Left hindlimb (tissue), 1 donor: Measurements from ENCODE around the gene RUNX1.

Source experiments
- DNase-seq: peaks from one replicate; pipeline ENCODE4 v3.0.0-alpha.2; 2018

RUNX1 gene

DNA sequence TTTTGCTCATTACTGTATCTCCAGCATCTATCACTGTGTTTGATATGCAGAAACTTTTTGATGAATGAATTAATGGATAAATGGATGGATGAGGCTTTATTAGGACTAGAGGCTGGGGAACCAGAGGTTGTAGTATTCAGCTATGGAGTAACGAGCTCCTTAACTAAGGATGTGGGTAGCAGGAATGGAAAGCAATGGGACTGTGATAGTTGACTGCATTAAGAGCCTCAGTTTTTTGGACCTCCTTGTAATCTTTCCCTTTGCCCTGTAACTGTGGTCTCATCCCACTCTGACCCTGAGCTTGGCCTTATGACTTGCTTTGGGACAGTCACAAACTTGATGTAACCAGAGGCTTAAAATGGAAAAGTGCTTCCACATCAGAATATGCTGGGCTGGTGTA is 9.0 kb upstream of the RUNX1 start:
- DNase-seq: no peak

DNA sequence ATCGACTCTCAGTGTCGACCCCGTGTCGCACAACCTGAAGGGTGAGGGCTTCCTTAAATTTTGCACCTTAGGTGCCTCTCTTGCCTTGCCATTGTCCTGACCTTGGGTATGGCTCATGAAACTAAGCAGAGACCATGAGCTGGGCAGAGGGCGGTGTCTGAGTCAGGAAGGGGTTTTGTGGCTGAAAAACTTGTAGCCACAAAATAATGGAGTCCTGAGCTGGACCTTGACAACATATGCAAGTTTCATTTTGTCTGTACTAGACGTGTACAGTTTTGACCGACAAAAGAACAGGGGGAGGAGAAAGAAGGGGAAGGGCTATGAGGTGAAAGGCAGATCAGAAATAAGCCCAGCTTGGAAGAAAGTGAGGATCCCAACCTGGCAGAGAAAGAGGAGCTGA is 8.3 kb upstream of the RUNX1 start:
- DNase-seq: no peak

DNA sequence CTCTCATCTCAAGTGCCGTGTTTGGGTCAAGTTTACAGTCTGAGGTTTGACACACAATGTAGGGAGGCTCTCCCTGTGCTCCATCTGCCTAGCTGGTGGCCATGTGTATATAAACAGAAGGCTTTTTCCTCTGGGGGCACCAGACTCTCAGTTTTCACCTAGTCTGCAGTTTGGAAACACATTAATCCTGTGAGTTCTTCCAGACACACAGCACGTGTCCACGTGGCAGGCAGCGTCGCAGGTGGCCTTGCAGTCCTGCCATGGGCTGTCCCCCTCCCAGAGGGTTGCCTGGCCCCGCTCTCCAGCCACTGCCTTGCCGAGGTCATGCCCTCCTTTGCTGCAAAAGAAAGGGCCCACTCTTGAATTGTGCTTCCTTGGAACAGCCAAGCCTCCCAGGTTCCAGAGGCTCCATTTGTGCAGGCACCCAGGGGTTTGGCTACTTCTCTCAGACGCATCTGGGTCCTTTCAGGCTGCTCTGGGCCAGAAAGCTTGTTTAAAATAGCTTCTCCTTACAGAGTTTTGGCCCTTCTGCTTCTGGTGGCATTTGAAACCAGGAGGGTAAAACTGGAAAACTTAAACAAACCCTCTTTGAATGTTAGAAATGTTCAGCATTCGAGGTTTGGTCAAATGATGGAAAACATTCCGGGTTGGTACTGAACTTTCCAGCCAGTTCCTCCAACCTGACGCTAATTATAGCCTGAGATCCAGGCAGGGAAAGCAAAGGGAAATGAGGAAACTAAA is 4.4 kb upstream of the RUNX1 start:
- DNase-seq: no peak

DNA sequence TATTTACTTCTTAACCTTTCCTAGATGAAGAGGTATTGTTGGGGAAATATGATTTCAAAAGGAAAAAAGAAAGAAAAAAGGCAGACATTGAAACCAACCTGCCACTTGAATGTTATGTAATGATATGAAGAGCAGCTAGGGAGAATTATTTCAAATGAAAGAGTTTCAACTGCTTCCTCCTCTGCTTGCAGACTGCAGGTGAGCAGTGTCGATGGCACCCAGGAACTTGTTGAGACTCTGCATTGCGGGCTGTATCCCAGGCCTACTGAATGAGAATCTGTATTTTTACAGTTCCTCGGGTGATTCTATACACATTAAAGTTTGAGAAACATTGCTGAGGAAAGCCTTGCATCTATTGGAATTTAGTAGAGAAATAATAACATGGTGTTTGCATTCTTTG is 3.7 kb upstream of the RUNX1 start:
- no peak for DNase-seq

DNA sequence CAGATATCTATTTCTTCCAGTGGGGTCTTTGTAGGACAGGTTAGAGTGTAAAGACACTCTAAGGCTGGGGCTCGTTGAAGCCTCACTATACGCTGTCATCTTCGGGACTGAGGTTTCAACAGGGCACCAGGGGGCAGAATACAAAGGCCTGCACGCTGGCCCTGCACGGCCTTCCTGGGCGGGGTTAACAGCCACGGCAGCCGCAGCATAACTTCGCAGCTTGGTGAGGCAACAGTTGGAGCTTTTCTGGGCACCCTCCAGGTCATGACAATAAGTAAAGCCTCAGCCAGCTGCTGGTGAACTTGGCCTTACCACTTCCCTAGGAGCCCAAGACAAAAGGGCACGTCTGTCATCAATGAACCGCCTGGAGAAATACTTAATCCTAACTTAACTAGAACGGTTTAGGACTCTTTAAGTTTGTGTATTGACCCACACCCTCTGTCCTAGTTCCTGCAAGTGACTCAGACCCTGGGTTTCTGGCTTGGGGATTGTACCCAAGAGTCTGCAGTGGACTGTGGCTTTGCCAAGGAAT is 2.3 kb upstream of the RUNX1 start:
- DNase-seq: peak; percentile 76

DNA sequence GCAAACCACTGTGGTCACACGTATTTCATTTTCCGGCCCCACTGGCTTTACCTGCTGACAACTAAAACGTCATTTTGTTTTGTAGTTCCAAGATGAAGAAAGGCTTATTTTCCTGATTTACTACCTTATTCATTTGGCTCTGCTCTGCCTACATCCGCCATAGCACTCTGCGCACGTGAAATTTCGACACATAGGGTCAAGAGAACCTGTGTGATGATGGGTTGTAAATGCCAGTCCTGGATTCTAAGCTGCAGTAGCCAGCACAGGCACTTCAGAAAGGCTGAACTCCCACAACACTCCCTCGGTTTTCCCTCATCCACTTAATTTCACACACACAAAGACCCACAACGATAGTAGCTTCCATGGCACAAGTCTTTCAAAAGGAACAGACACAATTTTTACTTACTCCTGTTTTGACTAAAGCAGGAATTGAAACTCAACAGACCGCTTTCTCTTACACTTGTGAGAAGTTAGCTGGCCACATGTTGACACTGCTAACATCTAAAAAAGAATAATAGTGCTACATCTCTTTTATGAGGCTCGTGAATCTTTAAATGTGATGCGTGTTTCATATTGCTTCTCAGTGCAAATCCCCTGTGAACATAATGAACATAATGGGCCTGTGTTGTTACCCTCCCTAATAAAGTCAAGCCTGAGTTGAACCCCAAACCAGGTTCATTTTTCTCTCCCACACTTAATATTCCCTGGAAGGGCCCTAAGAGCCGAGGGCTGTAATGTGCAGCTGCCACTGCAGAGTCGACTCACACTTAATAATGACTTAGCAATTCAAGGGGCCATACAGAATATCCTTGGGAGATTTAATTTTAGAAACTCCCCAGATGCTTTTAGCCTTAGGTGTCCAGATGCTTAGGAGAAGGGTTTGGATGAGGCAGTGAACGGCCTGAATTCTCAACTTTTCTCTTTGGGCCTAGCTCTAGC is 1.5 kb upstream of the RUNX1 start:
- no peak for DNase-seq

DNA sequence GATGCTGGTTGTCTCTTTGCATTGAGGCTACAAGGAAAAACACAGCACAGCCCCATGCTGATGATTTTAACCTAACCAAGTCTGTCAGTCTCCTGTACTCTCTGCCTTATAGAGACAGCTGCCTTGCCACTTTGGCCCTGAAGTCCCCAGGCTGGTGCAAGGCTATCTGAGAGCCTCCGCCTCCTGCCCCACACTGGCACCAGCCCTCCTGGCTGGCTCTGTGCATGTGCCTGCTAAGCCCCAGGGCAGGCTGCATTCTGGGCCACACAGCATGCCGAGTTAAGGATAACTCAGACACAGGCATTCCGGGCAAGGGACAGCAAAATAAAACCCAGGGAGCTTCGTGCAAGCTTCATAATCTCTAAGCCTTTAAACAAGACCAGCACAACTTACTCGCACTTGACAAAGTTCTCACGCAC is 910 bp downstream of the RUNX1 start:
- DNase-seq: no peak

DNA sequence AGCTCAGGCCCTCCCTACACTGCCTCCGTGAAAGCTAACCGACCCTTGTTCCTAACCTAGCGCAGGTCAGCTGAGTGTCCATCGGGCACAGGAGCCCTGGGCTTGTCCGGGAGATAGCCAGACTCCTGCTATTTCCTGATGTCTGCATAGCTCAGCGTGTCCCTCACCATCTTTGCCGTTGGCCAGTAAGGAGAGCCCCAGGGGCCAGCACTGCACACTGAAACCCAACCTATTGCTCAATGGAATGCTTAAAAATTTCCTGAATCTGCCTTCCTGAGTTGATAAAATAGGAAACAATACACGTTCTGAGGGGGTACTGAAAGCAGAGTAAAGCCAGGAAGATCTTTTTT is 2.2 kb downstream of the RUNX1 start:
- no peak for DNase-seq

DNA sequence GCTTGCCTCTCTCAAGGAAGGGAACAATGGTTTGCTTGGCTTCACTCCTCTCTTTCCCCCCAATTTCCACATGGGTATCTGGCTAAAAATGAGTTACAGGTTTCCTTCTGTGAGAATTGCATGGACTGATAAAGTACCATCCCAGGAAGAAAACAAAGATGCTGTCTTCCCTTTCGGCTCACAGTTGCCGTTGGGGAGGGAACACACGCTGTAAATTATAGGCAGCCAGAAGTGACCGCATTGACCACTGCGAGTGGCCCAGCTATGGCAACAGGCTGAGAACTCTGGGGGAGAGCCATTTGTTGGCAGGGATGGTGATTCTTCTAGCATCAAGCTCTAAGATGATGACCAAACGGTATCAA is 2.9 kb downstream of the RUNX1 start:
- peak; percentile 39 for DNase-seq

DNA sequence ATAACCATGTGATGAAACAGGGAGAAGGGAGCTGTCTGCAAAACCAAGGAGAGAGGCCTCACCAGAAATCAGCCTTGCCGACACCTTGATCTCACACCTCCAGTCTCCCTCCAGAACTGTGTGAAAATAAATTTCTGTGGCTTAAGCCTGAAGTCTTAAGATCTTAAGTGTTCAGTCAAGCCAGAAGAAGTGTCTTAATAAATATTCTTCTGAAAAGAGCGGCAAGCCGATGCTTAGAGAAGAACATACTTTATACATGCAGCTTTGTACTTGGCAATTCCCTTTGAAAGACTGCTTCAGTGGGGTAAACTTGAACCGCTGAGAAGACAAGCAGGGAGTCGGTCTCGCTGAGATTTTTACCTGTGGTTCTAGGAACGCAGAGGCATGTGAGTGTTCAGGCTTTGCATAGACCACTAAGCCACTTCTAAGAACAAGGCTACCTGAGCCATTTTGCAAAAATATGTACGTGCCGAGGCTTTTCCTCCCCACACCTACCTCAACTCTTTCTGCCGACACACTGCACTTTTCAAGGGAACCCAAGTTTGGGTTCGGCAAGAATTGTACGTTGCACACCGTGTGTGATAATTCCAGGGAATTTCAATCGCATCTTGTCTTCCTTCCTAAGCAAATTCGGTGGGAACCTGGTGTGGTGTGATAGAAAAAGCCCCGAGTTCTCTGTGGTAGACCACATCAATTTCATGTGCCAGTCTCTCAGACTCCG is 3.4 kb downstream of the RUNX1 start:
- DNase-seq: no peak

DNA sequence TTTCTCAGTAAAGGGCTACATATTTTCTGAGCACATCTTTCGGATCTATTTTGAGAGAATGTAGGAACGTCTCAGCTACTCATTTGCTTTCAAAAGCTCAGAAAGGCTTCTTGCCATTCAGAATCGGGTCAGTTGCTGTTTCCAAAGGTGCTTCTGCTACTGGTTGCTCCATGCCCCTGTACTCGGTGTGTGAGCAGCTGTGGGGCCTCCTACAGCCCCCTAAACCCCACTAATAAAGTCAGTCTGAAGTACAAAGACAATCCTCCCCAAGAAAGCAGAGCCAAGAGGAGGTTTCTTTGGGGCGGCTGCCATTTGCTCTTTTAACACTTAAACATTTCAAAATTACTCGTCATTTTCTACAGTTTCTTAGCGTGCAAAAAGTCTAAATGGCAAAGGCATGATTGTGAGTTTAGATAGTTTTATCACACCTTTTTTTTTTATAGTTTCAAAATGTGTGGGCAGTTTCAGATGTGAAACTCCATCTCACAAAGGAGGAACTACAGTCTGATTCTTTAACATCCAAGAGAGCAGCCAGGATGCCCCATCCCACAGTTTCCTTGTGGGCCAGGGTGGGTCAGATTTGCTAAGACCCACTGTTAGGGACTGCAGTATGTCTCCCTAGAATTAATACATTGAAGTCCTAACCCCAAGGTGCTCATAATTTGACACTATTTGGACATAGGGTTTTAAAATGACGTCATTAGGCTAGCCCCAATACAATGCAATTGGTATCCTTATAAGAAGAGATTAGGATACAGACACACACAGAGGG is 4.1 kb downstream of the RUNX1 start:
- DNase-seq: no peak

DNA sequence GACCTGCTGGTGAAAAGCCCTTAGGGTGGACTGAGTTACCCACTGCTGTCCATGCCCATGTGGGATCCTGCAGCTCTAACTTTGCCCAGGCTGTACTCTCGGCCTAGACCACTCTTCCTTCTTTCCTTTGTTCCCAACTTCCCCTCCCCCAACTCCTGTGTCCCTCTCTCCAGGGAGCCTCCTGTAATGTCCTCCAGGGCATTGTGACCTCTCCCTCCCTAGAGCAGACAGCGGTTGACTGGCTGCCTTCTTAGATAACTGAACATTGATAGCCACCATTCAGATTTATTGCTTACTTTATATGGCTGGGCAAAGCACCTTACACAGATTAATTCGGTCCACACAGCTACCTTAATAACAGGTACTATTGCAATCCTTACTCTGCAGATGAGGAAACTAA is 5.0 kb downstream of the RUNX1 start:
- no peak for DNase-seq

DNA sequence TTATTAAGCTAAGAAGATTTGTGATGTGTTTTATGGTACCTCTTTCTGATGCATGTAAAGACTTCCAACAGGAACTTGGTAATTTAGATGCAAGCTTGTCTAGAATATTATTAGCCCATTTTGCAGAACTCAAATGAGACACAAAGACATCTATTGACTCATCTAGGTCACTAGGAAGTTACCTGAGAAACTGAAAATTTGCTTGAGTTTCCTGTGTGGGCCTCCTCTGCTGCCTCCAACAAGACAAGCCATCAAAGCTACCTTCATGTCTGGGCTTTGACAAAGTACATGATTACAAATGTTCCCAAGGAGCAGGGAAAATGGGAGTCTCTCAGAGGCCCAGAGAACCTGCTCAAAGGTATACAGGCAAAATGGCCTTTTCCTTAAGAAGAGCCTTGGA is 5.6 kb downstream of the RUNX1 start:
- DNase-seq: no peak

DNA sequence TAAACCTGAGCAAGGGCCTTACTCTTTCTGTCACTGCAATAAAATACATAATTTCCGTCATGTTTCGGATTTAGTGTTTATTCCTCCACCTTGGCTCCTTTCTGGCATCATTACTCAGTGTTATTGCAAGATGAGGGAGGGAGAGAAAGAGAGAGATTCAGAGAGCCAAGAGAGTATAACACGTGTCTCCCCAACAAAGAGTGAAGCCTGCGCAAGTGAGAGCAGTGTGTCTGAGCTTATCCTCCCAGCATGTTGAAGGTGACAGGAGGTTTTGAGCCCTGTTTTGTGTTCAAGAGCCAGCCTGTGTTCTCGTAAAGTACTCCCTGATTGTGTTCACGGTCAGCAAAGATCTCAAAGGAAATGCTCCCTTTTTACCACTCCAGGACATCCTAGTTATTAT is 6.3 kb downstream of the RUNX1 start:
- DNase-seq: no peak

DNA sequence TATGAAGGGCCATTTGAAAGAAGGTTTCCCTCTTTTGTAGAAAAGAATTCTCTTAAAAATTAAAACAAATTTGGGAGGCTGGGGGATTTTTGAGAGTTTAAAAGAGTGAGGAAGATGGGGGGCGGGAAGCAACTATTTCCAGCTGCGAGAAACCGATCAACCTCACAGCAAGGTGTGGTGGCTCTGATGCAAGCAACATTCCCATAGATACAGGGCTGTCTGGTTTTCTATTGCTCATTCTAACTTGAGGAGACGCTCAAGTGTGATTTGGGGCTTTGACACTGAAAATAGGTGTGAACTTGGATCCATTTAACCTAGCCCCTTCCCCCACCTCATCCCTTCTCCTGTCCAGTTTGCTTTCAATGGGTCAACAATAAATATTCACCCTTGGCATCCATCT is 7.2 kb downstream of the RUNX1 start:
- DNase-seq: no peak

DNA sequence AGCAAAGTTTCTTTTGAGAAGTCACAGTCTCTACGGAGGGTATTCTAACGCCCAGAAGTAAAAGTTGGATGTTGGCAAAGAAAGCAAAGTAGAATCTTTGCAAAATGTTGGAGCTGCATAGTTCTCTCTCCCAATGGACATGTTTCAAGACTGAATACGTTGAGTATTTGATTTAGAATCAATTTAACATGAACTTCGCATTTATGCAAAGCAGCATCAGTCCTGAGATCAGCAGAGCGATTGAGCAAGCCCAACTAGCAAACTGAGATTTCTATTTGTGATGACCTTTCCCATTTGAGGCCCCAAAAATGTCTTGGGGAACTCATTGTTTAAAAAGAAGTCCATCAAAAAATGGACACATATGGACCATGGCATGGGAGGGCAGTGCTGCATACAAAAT is 8.0 kb downstream of the RUNX1 start:
- DNase-seq: no peak

DNA sequence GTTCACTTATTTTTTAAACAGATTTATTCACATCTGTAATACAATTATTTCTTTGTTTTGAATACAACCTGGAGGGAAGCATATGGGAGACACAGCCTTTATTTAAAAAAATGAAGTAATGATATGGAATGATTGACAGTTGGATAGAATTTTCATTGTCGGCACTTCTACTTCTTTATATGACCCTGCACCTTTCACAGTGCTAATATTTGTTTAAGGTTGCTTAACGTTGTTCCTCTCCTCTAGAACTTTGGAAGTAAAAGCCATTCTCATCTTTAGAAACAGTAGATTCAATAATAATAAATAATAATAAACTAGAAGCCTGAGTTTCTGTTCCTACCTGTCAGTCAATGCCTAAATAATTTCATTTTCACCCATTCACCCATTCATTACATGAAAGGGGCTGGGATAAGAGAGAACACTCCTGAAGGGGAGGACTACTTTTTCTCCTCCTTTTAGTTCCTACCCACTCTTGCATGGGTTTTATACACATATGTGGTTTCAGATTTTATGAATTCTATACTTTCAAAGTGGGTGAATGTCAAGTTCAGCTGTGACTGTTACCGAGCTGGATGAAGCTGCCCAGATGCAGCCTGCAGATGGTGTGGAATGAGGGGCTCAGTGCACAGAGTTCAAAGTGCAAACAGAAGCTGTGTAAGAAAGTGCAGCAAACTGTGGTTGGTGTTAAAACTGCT is 9.4 kb downstream of the RUNX1 start:
- no peak for DNase-seq

DNA sequence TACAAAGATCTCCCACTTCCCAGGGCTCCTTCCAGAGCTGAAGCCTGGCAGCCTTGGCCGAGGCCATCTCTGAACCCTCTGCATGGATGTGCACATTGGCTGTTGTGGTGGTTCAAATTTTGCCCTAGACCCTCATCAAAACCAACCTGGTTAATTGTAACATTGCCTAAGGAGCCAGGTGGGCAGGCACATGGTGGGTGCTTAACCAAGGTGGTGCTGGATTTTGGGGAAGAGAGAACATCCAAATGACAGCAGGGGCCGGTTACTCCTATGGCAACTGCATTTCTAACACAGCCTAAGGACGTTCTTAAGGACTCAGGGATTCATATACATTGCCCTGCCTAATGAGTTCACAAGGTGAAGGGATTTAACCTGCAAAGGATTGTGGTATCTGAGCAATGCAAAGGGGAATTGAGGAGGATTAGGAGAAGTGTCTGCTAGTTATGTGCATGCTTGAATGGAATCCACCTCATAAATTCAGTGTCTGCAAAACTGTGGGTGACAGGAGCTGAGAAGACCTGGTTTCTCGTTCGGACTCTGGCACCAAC is 10.3 kb downstream of the RUNX1 start:
- DNase-seq: no peak

DNA sequence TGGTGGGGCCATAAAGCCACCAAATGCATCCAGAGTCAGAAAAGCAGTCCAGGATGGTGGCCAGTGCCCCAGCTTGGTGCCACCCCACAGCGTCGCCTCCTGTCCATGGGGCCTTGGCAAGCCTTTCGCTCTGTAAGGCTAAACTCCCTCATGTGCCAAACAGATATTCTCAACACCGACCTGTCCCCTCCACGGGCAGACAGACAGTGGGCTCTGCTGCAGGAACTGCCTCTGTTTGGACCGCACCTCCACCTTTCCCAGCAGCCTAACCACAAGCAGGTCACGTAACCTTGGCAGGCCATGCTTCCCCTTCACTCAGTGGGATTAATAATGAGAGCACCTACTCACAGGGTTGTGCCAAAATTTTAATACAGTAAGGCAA is 11.7 kb downstream of the RUNX1 start:
- no peak for DNase-seq

DNA sequence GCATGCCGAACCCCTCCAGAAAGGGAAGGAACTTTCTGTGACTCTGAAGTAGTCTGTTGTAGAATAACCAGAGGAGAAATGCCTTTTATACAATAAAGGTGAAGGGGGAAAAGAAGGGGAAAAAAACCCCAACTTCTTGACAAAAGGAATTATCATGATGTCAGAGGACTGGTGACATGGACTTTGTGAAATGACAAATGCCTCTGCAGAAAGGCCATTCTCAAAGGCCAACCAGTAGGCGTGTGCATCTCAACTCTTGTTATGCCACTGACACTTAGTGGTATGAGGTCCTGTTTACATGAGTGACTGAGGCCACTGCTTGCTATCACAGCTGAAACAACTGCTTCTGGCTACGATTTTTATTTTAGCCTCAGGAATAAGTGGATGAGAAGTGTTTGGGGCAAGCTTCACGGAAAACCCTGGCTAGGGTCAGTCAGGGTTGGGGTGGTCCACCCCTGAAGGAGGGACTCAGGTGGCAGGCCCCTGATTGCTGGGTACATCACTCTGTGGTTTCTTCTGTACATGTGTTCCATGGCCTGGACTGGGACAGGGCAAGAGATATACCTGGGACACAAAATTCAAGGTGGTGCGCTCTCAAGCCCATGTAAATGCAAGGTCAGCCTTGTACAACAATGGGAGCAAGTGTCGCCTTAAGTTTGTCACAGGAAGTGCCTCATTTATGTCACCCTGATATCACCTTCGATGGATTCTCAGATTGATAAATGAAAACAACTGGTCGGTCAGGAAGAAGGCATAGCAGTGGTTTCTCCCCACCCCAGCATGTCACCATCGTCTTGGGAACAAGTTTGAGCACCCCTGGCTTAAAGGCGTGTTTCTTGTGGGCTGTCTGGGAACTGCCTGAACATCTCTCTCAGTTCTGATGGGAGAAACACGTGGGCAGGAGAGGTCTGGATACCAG is 12.4 kb downstream of the RUNX1 start:
- no peak for DNase-seq

DNA sequence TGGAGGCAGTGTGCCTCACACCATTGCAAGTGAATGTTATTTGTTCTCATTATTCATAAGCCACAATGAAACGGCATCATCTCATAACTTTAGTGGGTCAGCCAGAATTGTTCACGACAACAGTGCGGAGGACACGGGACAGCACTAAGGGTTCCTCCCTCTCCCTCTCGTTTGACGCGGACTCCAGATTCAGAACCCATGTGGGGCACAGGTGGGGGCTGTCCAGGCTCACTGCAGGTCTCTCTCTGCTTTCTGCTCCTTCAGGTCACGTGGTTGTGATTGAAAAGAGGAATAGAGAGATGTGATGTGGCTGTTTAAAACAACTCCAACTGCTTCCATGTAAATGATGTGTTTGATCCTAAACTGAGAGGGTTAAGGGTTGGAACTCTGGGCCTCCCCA is 13.5 kb downstream of the RUNX1 start:
- no peak for DNase-seq
